Effector memory CD8-positive, alpha-beta T cell (primary cell): ENCODE data around the gene FMR1.

Source experiments
- ATAC-seq: fragments of 150-1000 bp; cut with Tn5 transposase; replicated peaks from 2 replicates; pipeline ENCODE4 v1.10.0; 2021; ENCODE audit warnings: mild to moderate bottlenecking, moderate library complexity
- DNase-seq, 3 experiments: peaks; one replicate each; pipeline ENCODE4 v3.0.0; 2021
- H3K27ac Mint-ChIP-seq, 2 donors: one replicate each; pipeline ENCODE4 v1.8.0; 2022; ENCODE audit warnings: mild to moderate bottlenecking in 2 of 2, mixed read lengths in 2 of 2, moderate library complexity in 2 of 2
- H3K27me3 Mint-ChIP-seq, 2 donors: one replicate each; pipeline ENCODE4 v1.8.0; 2022; ENCODE audit warnings: mixed read lengths in 2 of 2
- H3K36me3 Mint-ChIP-seq: one replicate; pipeline ENCODE4 v1.8.0; 2022; ENCODE audit warnings: mild to moderate bottlenecking, moderate library complexity, mixed read lengths; ENCODE audit not compliant: insufficient read depth
- H3K4me1 Mint-ChIP-seq, 2 donors: one replicate each; pipeline ENCODE4 v1.8.0; 2022; ENCODE audit warnings: low read depth in 2 of 2, mixed read lengths in 2 of 2
- H3K4me3 Mint-ChIP-seq, 2 donors: one replicate each; pipeline ENCODE4 v1.8.0; 2022; ENCODE audit warnings: mild to moderate bottlenecking in 2 of 2, mixed read lengths in 2 of 2, moderate library complexity in 2 of 2
- H3K9me3 Mint-ChIP-seq, 2 donors: one replicate each; pipeline ENCODE4 v1.8.0; 2022; ENCODE audit warnings: mixed read lengths in 2 of 2
- total RNA-seq, 9 experiments: gene quantifications; one replicate each; lab custom pipeline; 2026; lab: John Stamatoyannopoulos, UW

The FMR1 gene
- 43.8 to 110 (median 92.0) reads per million in 9 experiments for total RNA-seq

DNA sequence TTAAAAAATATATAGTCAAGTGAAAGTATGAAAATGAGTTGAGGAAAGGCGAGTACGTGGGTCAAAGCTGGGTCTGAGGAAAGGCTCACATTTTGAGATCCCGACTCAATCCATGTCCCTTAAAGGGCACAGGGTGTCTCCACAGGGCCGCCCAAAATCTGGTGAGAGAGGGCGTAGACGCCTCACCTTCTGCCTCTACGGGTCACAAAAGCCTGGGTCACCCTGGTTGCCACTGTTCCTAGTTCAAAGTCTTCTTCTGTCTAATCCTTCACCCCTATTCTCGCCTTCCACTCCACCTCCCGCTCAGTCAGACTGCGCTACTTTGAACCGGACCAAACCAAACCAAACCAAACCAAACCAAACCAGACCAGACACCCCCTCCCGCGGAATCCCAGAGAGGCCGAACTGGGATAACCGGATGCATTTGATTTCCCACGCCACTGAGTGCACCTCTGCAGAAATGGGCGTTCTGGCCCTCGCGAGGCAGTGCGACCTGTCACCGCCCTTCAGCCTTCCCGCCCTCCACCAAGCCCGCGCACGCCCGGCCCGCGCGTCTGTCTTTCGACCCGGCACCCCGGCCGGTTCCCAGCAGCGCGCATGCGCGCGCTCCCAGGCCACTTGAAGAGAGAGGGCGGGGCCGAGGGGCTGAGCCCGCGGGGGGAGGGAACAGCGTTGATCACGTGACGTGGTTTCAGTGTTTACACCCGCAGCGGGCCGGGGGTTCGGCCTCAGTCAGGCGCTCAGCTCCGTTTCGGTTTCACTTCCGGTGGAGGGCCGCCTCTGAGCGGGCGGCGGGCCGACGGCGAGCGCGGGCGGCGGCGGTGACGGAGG is at the start of gene FMR1:
TSS of gene FMR1 (plus strand) at position 728 of the 831 bp plus-strand sequence. CDS start 261 bp downstream, outside the sequence.
- DNase-seq = peak; percentile 92 to 93 (median 92)
- Mint-ChIP-seq H3K27ac (peak within 1 kb of the TSS; percentile 95 to 96), H3K36me3 (peaks cover 15% of the 10 kb centered on the region), H3K4me1 (peaks cover 10 to 20% of the 10 kb centered on the region in 2 donors), H3K4me3 (peak within 1 kb of the TSS; percentile 93 to 94), H3K9me3 (no peaks in the 10 kb centered on the region), H3K27me3 (no peaks in the 10 kb centered on the region)
- ATAC-seq = peak; percentile 84

DNA sequence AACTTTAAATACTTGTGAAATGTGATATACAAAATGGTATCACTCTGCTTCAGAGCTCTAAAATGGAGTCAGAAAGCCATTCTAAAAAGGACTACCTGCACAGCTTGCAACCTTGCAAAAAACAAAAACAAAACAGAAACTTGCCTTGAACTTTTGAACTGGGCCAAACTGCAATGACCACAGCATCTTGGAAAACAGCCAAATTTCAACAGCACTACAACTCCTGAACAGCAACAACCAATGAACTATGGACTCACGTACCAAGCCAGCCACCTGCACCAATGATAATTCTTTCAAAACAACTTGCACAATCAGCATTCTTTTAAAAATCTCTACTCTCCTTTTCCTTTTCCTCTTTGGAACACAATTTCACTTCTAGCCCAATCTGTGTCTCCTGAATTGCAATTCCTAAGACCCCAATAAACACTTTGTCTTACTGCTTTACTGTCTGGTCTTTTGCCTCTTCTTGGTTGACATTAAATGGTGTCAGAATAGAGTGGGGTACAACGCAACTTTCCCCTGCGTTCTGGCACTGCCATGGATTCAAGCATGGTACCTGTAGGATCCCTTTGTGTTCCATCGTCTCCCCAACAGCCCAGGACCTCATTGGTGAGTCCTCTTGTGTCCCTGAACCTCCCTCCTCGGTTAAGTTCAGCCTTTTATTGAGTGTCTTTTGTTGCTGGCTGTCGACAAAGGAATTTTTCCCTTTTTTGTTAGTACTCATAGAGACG is 35.7 kb upstream of the FMR1 start:
- H3K4me3 Mint-ChIP-seq = peak overlapping the region in 1 of 2 donors; percentile 9
- DNase-seq = peak in 2 of 3 experiments; percentile 0 to 2
- peaks cover 9 to 10% of the 10 kb centered on the region in 2 donors for H3K4me1 Mint-ChIP-seq
- H3K27ac Mint-ChIP-seq = peak overlapping the region; percentile 51 to 64
- no peaks in the 10 kb centered on the region for H3K9me3 Mint-ChIP-seq
- peak; percentile 66 for ATAC-seq
- H3K36me3 Mint-ChIP-seq = peaks cover 5% of the 10 kb centered on the region
- peaks cover 0 to 7% of the 10 kb centered on the region in 2 donors for H3K27me3 Mint-ChIP-seq

GRCh38 chrX:147876849-147877646 is 34.7 kb upstream of the FMR1 start:
- DNase-seq (no peak), ATAC-seq (no peak)
- Mint-ChIP-seq H3K27ac (no peak overlapping the region), H3K4me3 (no peak overlapping the region), H3K4me1 (peaks cover 9 to 10% of the 10 kb centered on the region in 2 donors), H3K36me3 (peaks cover 5% of the 10 kb centered on the region), H3K9me3 (no peaks in the 10 kb centered on the region), H3K27me3 (peaks cover 0 to 6% of the 10 kb centered on the region in 2 donors)

DNA sequence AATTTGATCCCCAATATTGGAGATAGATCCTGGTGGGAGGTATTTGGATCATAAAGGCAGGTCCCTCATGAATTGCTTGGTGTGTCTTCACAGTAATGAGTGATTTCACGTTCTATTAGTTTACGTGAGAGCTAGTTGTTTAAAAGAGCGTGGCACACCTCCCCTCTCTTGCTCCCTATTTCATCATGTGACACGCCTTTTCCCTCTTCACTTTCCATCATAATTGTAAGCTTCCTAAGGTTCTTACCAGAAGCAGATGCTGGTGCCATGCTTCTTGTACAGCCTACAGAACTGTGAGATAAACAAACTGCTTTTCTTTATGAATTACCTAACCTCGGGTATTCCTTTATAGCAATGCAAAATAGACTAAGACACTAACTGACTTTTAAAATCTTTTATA is 34.0 kb upstream of the FMR1 start:
- Mint-ChIP-seq H3K4me1 (peaks cover 9 to 10% of the 10 kb centered on the region in 2 donors), H3K36me3 (peaks cover 5% of the 10 kb centered on the region), H3K9me3 (no peaks in the 10 kb centered on the region), H3K4me3 (no peak overlapping the region), H3K27me3 (peaks cover 0 to 6% of the 10 kb centered on the region in 2 donors), H3K27ac (no peak overlapping the region)
- DNase-seq = no peak
- ATAC-seq = no peak

DNA sequence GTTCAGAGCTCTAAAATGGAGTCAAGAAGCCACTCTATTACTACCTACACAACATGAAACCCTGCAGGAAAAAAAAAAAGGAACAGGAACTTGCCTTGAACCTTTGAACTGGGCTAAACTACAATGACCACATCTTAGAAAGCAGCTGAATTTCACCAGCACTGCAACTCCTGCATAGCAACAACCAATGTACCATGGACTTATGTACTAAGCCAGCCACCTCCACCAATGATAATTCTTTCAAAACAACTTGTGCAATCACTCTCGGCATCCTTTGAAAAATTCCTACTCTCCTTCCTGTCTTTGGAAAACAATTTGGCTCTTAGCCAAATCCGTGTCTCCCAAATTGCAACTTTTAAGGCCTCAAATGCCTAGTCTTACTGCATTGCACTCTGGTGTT is 26.8 kb upstream of the FMR1 start:
- Mint-ChIP-seq H3K36me3 (no peaks in the 10 kb centered on the region), H3K27ac (no peak overlapping the region), H3K27me3 (no peaks in the 10 kb centered on the region), H3K4me1 (peaks cover 3 to 5% of the 10 kb centered on the region in 2 donors), H3K9me3 (peaks cover 0 to 8% of the 10 kb centered on the region in 2 donors), H3K4me3 (no peak overlapping the region)
- no peak for ATAC-seq
- DNase-seq = no peak

DNA sequence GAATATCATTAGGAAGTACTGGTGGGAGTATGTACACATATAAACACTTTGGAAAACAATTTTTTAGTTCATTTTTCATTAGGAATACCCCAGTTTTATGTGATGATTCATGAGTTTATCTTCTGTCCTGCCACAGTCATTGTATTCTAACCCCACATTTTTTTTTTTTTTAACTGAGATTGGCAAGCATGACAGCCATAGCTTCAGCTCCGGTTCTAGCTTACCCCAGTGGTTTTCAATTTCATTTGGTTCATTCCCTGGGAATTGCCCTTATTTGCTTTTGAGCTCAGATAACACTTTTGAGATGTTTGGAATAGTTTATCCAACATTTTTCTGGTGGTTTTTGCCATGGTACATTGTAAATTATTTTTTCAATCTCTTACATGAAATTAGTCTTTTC is 21.0 kb upstream of the FMR1 start:
- ATAC-seq = no peak
- Mint-ChIP-seq H3K27me3 (no peaks in the 10 kb centered on the region), H3K36me3 (no peaks in the 10 kb centered on the region), H3K9me3 (peaks cover 0 to 8% of the 10 kb centered on the region in 2 donors), H3K27ac (no peak overlapping the region), H3K4me1 (peaks cover 5% of the 10 kb centered on the region in 2 donors), H3K4me3 (no peak overlapping the region)
- DNase-seq = no peak

- H3K36me3 Mint-ChIP-seq = no peaks in the 10 kb centered on the region
- no peak overlapping the region for H3K4me3 Mint-ChIP-seq
- peaks cover 0 to 8% of the 10 kb centered on the region in 2 donors for H3K9me3 Mint-ChIP-seq
- DNase-seq (no peak), ATAC-seq (no peak)
- peaks cover 5% of the 10 kb centered on the region in 2 donors for H3K4me1 Mint-ChIP-seq
- no peak overlapping the region for H3K27ac Mint-ChIP-seq
- no peaks in the 10 kb centered on the region for H3K27me3 Mint-ChIP-seq
Measured at GRCh38 chrX:147891896-147892295, 19.8 kb upstream of the FMR1 start.

- Mint-ChIP-seq H3K27me3 (no peaks in the 10 kb centered on the region), H3K4me1 (peaks cover 0 to 3% of the 10 kb centered on the region in 2 donors), H3K4me3 (no peak overlapping the region), H3K9me3 (peaks cover 0 to 2% of the 10 kb centered on the region in 2 donors), H3K27ac (no peak overlapping the region), H3K36me3 (no peaks in the 10 kb centered on the region)
- DNase-seq = no peak
- ATAC-seq = no peak
Measured at GRCh38 chrX:147893741-147894140, 18.0 kb upstream of the FMR1 start.

DNA sequence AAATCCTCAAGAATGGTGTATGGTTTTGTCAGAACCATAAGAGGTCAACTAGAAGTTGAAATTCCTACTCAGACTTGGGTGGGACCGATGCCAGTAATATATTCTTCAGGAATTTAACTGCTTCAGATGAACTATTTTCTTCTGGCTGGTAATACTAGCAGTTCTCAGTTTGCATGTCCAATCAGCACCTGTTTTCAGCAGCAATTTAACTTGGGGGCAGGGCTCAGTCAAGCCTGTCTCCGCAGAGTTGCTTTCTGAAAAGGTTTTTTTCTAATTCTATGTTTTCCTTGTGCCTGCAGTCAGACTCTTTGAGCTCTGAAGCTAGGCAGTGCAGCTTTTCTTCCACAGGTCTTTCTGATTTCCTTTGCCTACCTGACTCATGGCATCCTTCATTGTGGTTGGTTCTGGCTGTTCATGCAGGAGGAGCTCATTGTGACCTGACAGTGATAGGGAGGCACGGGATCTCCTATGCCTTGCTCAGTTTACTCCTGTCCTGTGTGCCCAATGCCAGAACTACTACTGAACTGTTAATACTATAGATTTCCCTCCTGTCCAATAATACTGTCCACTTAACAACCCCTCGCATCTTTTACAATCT is 17.3 kb upstream of the FMR1 start:
- DNase-seq (no peak), ATAC-seq (no peak)
- no peak overlapping the region for H3K27ac Mint-ChIP-seq
- peaks cover 0 to 3% of the 10 kb centered on the region in 2 donors for H3K4me1 Mint-ChIP-seq
- H3K36me3 Mint-ChIP-seq = no peaks in the 10 kb centered on the region
- H3K27me3 Mint-ChIP-seq = no peaks in the 10 kb centered on the region
- H3K4me3 Mint-ChIP-seq = no peak overlapping the region
- no peaks in the 10 kb centered on the region for H3K9me3 Mint-ChIP-seq

DNA sequence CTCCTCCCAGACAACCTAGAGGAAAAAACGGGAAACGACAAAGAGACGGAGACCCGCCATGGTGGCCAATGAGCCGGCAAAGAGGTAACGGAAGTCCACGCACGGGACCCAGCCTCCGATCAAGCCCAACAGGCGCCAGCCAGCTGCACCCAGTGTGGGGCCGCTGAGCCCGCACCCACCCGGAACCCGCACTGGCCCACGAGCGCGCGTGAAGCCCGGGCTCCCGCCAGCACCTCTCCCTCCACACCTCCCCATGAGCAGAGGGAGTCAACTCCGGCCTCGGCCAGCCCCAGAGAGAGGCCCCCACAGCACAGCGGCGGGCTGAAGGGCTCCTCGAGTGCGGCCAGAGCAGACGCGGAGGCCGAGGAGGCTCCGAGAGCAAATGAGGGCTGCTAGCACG is 14.6 kb upstream of the FMR1 start:
- no peaks in the 10 kb centered on the region for H3K27me3 Mint-ChIP-seq
- no peaks in the 10 kb centered on the region for H3K9me3 Mint-ChIP-seq
- DNase-seq (no peak), ATAC-seq (no peak)
- no peaks in the 10 kb centered on the region for H3K36me3 Mint-ChIP-seq
- no peak overlapping the region for H3K4me3 Mint-ChIP-seq
- H3K27ac Mint-ChIP-seq = no peak overlapping the region
- H3K4me1 Mint-ChIP-seq = peaks cover 0 to 3% of the 10 kb centered on the region in 2 donors

- ATAC-seq (no peak), DNase-seq (no peak)
- no peak overlapping the region for H3K4me3 Mint-ChIP-seq
- H3K27me3 Mint-ChIP-seq = no peaks in the 10 kb centered on the region
- no peaks in the 10 kb centered on the region for H3K4me1 Mint-ChIP-seq
- no peaks in the 10 kb centered on the region for H3K36me3 Mint-ChIP-seq
- H3K9me3 Mint-ChIP-seq = no peaks in the 10 kb centered on the region
- no peak overlapping the region for H3K27ac Mint-ChIP-seq
Measured at GRCh38 chrX:147898951-147899350, 12.8 kb upstream of the FMR1 start.

- ATAC-seq (no peak), DNase-seq (no peak)
- H3K36me3 Mint-ChIP-seq = no peaks in the 10 kb centered on the region
- no peaks in the 10 kb centered on the region for H3K9me3 Mint-ChIP-seq
- no peak overlapping the region for H3K27ac Mint-ChIP-seq
- no peaks in the 10 kb centered on the region for H3K4me1 Mint-ChIP-seq
- H3K27me3 Mint-ChIP-seq = no peaks in the 10 kb centered on the region
- no peak overlapping the region for H3K4me3 Mint-ChIP-seq
Measured at GRCh38 chrX:147899379-147900114, 12.2 kb upstream of the FMR1 start.
